ENCODE results near the gene SMIM1.

Gene SMIM1

DNA sequence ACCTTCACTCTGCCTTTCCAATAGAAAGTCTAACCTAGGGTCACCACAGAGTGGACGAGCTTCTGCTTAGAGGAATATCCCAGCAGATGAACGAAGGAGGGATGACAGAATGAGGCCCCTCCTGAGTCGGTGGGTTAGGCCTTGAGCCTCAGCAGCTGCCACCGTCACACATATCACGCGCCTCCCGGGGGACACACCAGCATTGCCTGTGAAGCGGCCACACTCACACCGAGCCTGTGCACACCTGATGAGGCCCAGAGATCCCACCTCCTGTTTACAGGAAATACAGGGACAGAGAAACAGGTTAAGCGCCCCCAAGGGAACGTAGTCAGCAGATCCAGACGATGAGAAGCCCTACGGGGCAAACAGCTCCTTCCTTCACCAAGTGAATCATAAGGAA is 48.9 kb downstream of the SMIM1 start:
- DNase-seq (ENCODE audit: low read depth in 2 of 2): no peak

DNA sequence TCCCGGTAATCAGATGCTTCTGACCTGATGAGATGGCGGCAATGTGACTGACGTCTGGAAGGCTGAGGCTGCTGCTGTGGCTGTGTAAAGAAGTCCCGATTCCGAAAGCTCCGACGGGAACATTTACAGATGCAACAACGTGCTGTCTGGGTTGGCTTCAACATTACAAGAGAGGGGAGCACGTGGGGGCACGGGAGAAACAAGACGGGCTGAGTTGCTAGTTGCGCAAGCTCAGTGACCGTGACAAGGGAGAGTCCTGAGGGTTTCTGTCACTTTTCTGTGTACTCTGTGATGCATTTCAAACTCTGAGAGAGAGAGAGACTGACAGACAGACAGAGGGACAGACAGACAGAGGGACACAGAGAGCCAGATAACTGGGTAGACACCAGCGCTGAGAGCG is 49.4 kb downstream of the SMIM1 start:
- DNase-seq (ENCODE audit: low read depth in 2 of 2): no peak

DNA sequence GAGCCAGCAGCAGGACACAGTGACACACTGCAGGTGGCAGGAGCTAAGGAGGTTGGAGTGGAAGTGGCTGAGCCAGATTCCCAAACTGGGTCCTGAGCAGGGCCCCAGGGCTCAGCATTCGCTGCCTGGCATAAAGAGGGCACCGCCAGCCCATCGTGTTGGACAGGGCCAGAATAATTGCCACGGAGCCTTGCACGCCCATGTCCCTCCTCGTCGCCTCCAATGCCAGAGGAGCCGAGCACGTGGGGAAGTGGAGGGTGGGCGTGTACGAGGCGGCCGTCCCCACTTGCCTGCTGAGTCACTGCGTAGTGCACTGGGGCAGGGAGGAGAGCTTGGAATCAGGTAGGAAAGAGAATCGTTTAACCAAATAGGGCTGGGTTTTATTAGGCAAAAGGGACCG is 49.9 kb downstream of the SMIM1 start:
- no peak for DNase-seq (ENCODE audit: low read depth in 2 of 2)

DNA sequence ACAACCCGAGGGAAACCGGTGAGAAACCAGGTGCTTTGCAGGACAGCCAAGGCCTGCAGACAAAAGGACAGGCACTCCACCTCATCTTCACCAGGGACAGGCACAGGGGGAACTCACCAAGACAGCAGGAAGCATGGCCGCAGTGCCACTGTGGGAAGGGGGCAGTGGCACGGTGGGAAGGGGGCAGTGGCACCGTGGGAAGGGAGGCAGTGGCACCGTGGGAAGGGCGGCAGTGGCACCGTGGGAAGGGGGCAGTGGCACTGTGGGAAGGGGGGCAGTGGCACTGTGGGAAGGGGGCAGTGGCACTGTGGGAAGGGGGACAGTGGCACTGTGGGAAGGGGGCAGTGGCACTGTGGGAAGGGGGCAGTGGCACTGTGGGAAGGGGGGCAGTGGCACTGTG is 52.1 kb downstream of the SMIM1 start:
- no peak for DNase-seq (ENCODE audit: low read depth in 2 of 2)

DNA sequence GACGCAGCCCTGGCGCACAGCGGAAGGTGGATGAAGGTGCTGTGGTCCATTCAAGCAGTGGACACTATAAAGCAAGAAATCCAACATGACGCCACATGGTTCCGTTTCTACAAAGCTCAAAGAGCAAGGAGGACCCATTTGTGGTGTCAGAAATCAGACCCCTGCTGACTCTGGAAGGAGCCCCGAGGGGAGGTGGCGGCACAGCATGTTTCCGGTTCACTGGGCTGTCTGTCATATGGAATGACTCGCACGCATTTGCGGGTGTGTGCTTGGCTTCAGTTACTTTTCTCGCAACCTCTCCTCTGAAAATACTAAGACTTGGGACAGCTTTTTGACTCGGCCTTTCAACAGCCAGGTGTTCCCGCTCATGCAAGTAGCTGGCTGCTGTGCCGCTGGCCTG is 52.8 kb downstream of the SMIM1 start:
- no peak for DNase-seq (ENCODE audit: low read depth in 2 of 2)
